ENCODE data around the gene LRTM2. TPM values are rescaled to one million over a fixed set of nuclear protein-coding genes. Genes with fewer than 3 reads are reported as not detected.

The LRTM2 gene
- polyA plus RNA-seq, 3 donors: 0.31 to 0.42 (median 0.33) TPM

GRCh38 chr12:1827826-1828805, 7.8 kb downstream of the LRTM2 start:
- no peak for DNase-seq (ENCODE audit: low read depth in 3 of 3, low spot score in 2 of 3)

- DNase-seq (ENCODE audit: low read depth in 3 of 3, low spot score in 2 of 3): no peak
Measured at GRCh38 chr12:1828856-1829255, 8.5 kb downstream of the LRTM2 start.

- no peak for DNase-seq (ENCODE audit: low read depth in 3 of 3, low spot score in 2 of 3)
Measured at GRCh38 chr12:1829306-1829900, 9.0 kb downstream of the LRTM2 start.

- DNase-seq (ENCODE audit: low read depth in 3 of 3, low spot score in 2 of 3): no peak
Measured at GRCh38 chr12:1830401-1830845, 10.1 kb downstream of the LRTM2 start.

GRCh38 chr12:1830981-1831963, 10.9 kb downstream of the LRTM2 start:
- peak; percentile 77 to 89 (median 85) for DNase-seq (ENCODE audit: low read depth in 3 of 3, low spot score in 2 of 3)

- no peak for DNase-seq (ENCODE audit: low read depth in 3 of 3, low spot score in 2 of 3)
Measured at GRCh38 chr12:1832801-1833595, 12.6 kb downstream of the LRTM2 start.

GRCh38 chr12:1833596-1834028, 13.2 kb downstream of the LRTM2 start:
- DNase-seq (ENCODE audit: low read depth in 3 of 3, low spot score in 2 of 3): no peak

GRCh38 chr12:1834186-1834925, 14.0 kb downstream of the LRTM2 start:
- DNase-seq (ENCODE audit: low read depth in 3 of 3, low spot score in 2 of 3): no peak

- DNase-seq (ENCODE audit: low read depth in 3 of 3, low spot score in 2 of 3): no peak
Measured at GRCh38 chr12:1835211-1836131, 15.1 kb downstream of the LRTM2 start.

GRCh38 chr12:1836241-1836803, 16.0 kb downstream of the LRTM2 start:
- no peak for DNase-seq (ENCODE audit: low read depth in 3 of 3, low spot score in 2 of 3)

GRCh38 chr12:1836854-1837421, 16.6 kb downstream of the LRTM2 start:
- DNase-seq (ENCODE audit: low read depth in 3 of 3, low spot score in 2 of 3): no peak

- no peak for DNase-seq (ENCODE audit: low read depth in 3 of 3, low spot score in 2 of 3)
Measured at GRCh38 chr12:1837541-1838204, 17.3 kb downstream of the LRTM2 start.

- no peak for DNase-seq (ENCODE audit: low read depth in 3 of 3, low spot score in 2 of 3)
Measured at GRCh38 chr12:1838205-1838993, 18.0 kb downstream of the LRTM2 start.

GRCh38 chr12:1838994-1839365, 18.6 kb downstream of the LRTM2 start:
- no peak for DNase-seq (ENCODE audit: low read depth in 3 of 3, low spot score in 2 of 3)

GRCh38 chr12:1839464-1839863, 19.1 kb downstream of the LRTM2 start:
- no peak for DNase-seq (ENCODE audit: low read depth in 3 of 3, low spot score in 2 of 3)
